GM23338 (cell line): ENCODE results near the gene LYSET.

Source experiments
- CREB1 ChIP-seq: fragments of 250-450 bp; sonication (Bioruptor Pico); IDR thresholded peaks from 2 replicates; pipeline ENCODE4 v1.5.0; 2020; ENCODE audit warnings: low read depth, mild to moderate bottlenecking, moderate library complexity
- CTCF ChIP-seq, 2 experiments: fragments of 200-600 bp in 1 of 2; sonication (generic) in 1 of 2; conservative IDR thresholded peaks; 2 replicates each; pipeline versions ENCODE4 v1.5.1 to v1.6.1; 2016 to 2017; ENCODE audit warnings: antibody characterized with exemption in 2 of 2, low read depth in 2 of 2, mild to moderate bottlenecking in 2 of 2, moderate library complexity in 1 of 2
- EZH2 ChIP-seq: fragments of 200-600 bp; sonication (generic); IDR thresholded peaks from one replicate; pipeline ENCODE4 v1.8.0; 2017; ENCODE audit warnings: antibody characterized with exemption, mild to moderate bottlenecking, low read depth; ENCODE audit not compliant: unreplicated experiment
- POLR2AphosphoS5 ChIP-seq: IDR thresholded peaks from 2 replicates; pipeline ENCODE4 v1.6.1; 2016; ENCODE audit warnings: antibody characterized with exemption, low read depth

DNA sequence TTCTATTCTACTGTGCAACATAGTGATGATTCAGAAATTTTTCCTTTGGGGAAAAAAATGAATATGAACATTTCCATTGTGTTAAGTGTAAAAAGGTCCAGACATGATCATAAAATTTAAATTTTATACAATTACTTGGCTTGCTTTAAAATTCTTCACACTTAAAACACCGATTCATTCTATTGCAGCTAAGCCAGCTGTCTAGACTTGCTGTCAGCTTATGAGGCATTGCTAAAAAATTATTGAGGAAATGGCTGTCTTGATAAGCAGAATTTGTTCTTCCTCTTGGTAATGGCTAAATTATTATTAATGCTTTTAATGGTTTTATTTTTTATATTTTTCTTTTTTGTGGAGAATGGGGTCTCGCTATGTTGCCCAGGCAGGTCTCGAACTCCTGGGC lies 1.8 kb downstream of the LYSET start:
- no peak for TF ChIP-seq POLR2AphosphoS5
- TF ChIP-seq CTCF (conservative IDR thresholded peaks at IDR 0.05; ENCODE audit: low read depth in 2 of 2): no peak
- no peak for TF ChIP-seq EZH2
- no peak for TF ChIP-seq CREB1 (CRISPR knock-in tag)
